ENCODE data around the gene GSTT4. TPM values are rescaled to one million over a fixed set of nuclear protein-coding genes. Genes with fewer than 3 reads are reported as not detected.

Gene GSTT4
- polyA plus RNA-seq: not detected in 2 replicates
- polyA minus RNA-seq: not detected in 2 replicates

DNA sequence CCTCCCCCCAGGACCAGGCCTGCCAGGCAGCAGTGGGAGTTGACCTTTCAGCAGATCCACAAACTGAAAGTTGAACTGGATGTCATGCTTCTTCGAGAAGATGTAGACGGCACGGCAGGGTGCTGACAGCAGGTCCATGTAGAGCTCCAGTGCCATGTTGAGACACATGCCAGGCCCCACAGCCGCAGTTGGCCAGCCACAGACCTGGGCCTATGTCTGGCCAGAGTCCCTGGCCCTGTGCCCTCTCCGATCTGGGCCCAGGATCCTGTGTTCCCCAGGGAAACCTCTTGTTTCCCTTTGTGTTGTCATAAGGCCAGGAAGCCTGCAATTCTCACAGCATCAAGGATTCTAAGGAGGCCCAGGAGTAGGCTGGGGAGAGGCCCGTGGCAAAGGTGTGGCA lies at the start of gene GSTT4:
Gene GSTT4 (minus strand): TSS at position 253 of the 400 bp plus-strand sequence. CDS start 97 bp downstream, at position 156.
- no peaks in the 10 kb centered on the region for H4K20me1 ChIP-seq (ENCODE audit: insufficient read depth)
- H3K79me2 ChIP-seq (replicated peaks; ENCODE audit: insufficient read depth, low read length): no peaks in the 10 kb centered on the region
- no peaks in the 10 kb centered on the region for H3K9me2 ChIP-seq (ENCODE audit: insufficient read depth, low read length)
- no peak within 1 kb of the TSS for H3K9ac ChIP-seq (ENCODE audit: low read length)
- no peaks in the 10 kb centered on the region for H3F3A ChIP-seq (ENCODE audit: insufficient read depth, low read length, poor library complexity, severe bottlenecking)
- TF ChIP-seq TAF1 (IDR thresholded peaks at IDR 0.05; ENCODE audit: low read depth) (no peak), CTCF (IDR thresholded peaks at IDR 0.05; ENCODE audit: poor library complexity, severe bottlenecking) (no peak), MXI1 (conservative IDR thresholded peaks at IDR 0.05; ENCODE audit: poor library complexity, severe bottlenecking) (no peak), RAD21 (conservative IDR thresholded peaks at IDR 0.05) (no peak), EP300 (conservative IDR thresholded peaks at IDR 0.05; ENCODE audit: poor library complexity, severe bottlenecking) (no peak)
- no peak within 1 kb of the TSS for H2AFZ ChIP-seq (ENCODE audit: low read depth, low read length)
- no peaks in the 10 kb centered on the region for H3K27me3 ChIP-seq (ENCODE audit: insufficient read depth, low read depth, low read length)
- H3K36me3 ChIP-seq (ENCODE audit: insufficient read depth, low read length): no peaks in the 10 kb centered on the region
- H3K4me2 ChIP-seq (ENCODE audit: low read length): no peak within 1 kb of the TSS
- no peak within 1 kb of the TSS for H3K4me3 ChIP-seq (ENCODE audit: low read length)
- H3K9me3 ChIP-seq (ENCODE audit: low read length): no peaks in the 10 kb centered on the region
- H3K27ac ChIP-seq (ENCODE audit: low read length): no peak within 1 kb of the TSS

DNA sequence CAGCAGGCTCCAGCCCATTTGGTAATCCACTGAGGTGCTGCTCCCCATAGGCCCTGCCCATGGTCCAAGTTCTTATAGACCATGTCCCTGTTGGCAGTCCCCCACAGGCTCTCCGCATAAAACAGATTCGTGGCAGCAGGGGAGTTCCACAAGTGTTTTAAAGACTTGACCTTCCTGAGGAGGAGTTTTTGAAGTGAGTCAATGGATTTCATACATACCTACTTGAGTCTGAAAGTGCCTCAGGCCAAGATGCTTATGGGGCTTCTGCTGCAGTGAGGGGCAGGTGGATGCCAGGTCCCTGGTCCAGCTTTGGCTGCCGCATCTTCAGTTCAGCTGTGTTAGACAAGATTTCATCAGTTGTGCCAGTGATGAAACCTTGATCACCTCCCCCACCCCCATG lies 49.1 kb upstream of the GSTT4 start:
- H3K27ac ChIP-seq (ENCODE audit: low read length): no peak overlapping the region
- H3K9me2 ChIP-seq (ENCODE audit: insufficient read depth, low read length): no peaks in the 10 kb centered on the region
- no peak overlapping the region for H2AFZ ChIP-seq (ENCODE audit: low read depth, low read length)
- no peaks in the 10 kb centered on the region for H3F3A ChIP-seq (ENCODE audit: insufficient read depth, low read length, poor library complexity, severe bottlenecking)
- H3K4me3 ChIP-seq (ENCODE audit: low read length): no peak overlapping the region
- H4K20me1 ChIP-seq (ENCODE audit: insufficient read depth): no peaks in the 10 kb centered on the region
- no peak overlapping the region for H3K9ac ChIP-seq (ENCODE audit: low read length)
- no peaks in the 10 kb centered on the region for H3K79me2 ChIP-seq (replicated peaks; ENCODE audit: insufficient read depth, low read length)
- no peak overlapping the region for H3K4me2 ChIP-seq (ENCODE audit: low read length)
- no peaks in the 10 kb centered on the region for H3K9me3 ChIP-seq (ENCODE audit: low read length)
- no peaks in the 10 kb centered on the region for H3K36me3 ChIP-seq (ENCODE audit: insufficient read depth, low read length)
- TF ChIP-seq MXI1 (conservative IDR thresholded peaks at IDR 0.05; ENCODE audit: poor library complexity, severe bottlenecking) (no peak), CTCF (IDR thresholded peaks at IDR 0.05; ENCODE audit: poor library complexity, severe bottlenecking) (no peak), TAF1 (IDR thresholded peaks at IDR 0.05; ENCODE audit: low read depth) (no peak), RAD21 (conservative IDR thresholded peaks at IDR 0.05) (no peak), SMC3 (conservative IDR thresholded peaks at IDR 0.05; ENCODE audit: poor library complexity) (no peak), EP300 (conservative IDR thresholded peaks at IDR 0.05; ENCODE audit: poor library complexity, severe bottlenecking) (no peak), POLR2AphosphoS5 (IDR thresholded peaks at IDR 0.05) (no peak)
- TF ChIP-seq, protein P1, sequence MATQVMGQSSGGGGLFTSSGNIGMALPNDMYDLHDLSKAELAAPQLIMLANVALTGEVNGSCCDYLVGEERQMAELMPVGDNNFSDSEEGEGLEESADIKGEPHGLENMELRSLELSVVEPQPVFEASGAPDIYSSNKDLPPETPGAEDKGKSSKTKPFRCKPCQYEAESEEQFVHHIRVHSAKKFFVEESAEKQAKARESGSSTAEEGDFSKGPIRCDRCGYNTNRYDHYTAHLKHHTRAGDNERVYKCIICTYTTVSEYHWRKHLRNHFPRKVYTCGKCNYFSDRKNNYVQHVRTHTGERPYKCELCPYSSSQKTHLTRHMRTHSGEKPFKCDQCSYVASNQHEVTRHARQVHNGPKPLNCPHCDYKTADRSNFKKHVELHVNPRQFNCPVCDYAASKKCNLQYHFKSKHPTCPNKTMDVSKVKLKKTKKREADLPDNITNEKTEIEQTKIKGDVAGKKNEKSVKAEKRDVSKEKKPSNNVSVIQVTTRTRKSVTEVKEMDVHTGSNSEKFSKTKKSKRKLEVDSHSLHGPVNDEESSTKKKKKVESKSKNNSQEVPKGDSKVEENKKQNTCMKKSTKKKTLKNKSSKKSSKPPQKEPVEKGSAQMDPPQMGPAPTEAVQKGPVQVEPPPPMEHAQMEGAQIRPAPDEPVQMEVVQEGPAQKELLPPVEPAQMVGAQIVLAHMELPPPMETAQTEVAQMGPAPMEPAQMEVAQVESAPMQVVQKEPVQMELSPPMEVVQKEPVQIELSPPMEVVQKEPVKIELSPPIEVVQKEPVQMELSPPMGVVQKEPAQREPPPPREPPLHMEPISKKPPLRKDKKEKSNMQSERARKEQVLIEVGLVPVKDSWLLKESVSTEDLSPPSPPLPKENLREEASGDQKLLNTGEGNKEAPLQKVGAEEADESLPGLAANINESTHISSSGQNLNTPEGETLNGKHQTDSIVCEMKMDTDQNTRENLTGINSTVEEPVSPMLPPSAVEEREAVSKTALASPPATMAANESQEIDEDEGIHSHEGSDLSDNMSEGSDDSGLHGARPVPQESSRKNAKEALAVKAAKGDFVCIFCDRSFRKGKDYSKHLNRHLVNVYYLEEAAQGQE (IDR thresholded peaks at IDR 0.05; ENCODE audit: borderline replicate concordance): no peak
- H3K27me3 ChIP-seq (ENCODE audit: insufficient read depth, low read depth, low read length): no peaks in the 10 kb centered on the region
